ENCODE measurements around the gene CLUH.

DNA sequence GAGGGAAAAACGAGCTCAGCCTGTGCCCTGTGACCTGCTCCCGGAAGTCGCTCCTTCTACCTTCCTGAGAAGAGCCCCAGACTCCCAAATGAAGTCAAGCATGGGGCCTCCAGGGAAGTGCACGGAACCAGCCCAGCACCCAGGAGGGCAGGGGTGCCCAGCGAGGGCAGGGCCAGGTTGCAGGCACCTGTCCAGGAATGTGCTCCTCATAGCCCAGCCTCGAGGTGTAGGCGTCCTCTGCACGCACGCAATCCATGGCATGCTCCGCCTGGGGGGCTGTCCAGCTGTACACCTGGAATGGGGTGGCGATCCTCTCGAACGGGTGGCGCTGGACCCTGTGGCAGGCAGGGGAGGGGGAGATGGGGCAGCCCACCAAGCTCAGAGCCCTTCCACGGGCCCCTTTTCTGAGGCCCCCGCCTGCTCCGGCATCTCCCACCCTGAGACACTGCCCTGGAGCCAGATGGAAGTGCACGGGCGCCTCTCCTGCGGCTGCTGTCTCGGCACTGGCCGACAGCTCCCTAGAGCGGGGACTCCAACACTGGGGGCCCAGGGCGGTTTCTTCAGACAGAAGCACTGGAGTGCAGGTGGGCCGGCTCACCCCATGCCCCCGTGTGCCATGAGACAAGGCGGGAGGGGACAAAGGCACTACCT is 10.9 kb downstream of the CLUH start:
- TF ChIP-seq, protein P1, sequence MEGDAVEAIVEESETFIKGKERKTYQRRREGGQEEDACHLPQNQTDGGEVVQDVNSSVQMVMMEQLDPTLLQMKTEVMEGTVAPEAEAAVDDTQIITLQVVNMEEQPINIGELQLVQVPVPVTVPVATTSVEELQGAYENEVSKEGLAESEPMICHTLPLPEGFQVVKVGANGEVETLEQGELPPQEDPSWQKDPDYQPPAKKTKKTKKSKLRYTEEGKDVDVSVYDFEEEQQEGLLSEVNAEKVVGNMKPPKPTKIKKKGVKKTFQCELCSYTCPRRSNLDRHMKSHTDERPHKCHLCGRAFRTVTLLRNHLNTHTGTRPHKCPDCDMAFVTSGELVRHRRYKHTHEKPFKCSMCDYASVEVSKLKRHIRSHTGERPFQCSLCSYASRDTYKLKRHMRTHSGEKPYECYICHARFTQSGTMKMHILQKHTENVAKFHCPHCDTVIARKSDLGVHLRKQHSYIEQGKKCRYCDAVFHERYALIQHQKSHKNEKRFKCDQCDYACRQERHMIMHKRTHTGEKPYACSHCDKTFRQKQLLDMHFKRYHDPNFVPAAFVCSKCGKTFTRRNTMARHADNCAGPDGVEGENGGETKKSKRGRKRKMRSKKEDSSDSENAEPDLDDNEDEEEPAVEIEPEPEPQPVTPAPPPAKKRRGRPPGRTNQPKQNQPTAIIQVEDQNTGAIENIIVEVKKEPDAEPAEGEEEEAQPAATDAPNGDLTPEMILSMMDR (IDR thresholded peaks at IDR 0.05) = no peak
- TF ChIP-seq, protein P2, sequence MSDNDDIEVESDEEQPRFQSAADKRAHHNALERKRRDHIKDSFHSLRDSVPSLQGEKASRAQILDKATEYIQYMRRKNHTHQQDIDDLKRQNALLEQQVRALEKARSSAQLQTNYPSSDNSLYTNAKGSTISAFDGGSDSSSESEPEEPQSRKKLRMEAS (IDR thresholded peaks at IDR 0.05; ENCODE audit: low read depth) = no peak
- TF ChIP-seq POLR2AphosphoS5 (IDR thresholded peaks at IDR 0.05; ENCODE audit: low read depth, low read length) (no peak), YY1 (IDR thresholded peaks at IDR 0.05; ENCODE audit: low read depth) (no peak), RFX5 (IDR thresholded peaks at IDR 0.05; ENCODE audit: low read length) (no peak), MXI1 (IDR thresholded peaks at IDR 0.05; ENCODE audit: low read depth, low read length) (no peak), FOSL2 (IDR thresholded peaks at IDR 0.05; ENCODE audit: borderline replicate concordance, low read depth) (no peak), JUND (IDR thresholded peaks at IDR 0.05) (no peak), TAF1 (IDR thresholded peaks at IDR 0.05; ENCODE audit: borderline replicate concordance, low read depth, low read length) (no peak), GATA2 (CRISPR knock-in tag; IDR thresholded peaks at IDR 0.05) (no peak)
- TF ChIP-seq, protein P3, sequence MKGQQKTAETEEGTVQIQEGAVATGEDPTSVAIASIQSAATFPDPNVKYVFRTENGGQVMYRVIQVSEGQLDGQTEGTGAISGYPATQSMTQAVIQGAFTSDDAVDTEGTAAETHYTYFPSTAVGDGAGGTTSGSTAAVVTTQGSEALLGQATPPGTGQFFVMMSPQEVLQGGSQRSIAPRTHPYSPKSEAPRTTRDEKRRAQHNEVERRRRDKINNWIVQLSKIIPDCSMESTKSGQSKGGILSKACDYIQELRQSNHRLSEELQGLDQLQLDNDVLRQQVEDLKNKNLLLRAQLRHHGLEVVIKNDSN (IDR thresholded peaks at IDR 0.05; ENCODE audit: borderline replicate concordance, low read depth) = no peak

All from SK-N-SH (cell line).